22Rv1 (cell line): Measurements from ENCODE around the gene ABHD4.

Experiments used
- H3K27ac ChIP-seq: fragments of 450-650 bp; 2 replicates; pipeline ENCODE4 v1.5.1; 2017
- ZFX ChIP-seq: fragments of 450-650 bp; IDR thresholded peaks from 2 replicates; pipeline ENCODE4 v1.6.1; 2017; ENCODE audit warnings: antibody characterized with exemption, borderline replicate concordance
- TF ChIP-seq, protein P1 (sequence below): fragments of 450-650 bp; IDR thresholded peaks from 2 replicates; pipeline ENCODE4 v1.5.1; 2017; ENCODE audit warnings: mild to moderate bottlenecking

Gene ABHD4

DNA sequence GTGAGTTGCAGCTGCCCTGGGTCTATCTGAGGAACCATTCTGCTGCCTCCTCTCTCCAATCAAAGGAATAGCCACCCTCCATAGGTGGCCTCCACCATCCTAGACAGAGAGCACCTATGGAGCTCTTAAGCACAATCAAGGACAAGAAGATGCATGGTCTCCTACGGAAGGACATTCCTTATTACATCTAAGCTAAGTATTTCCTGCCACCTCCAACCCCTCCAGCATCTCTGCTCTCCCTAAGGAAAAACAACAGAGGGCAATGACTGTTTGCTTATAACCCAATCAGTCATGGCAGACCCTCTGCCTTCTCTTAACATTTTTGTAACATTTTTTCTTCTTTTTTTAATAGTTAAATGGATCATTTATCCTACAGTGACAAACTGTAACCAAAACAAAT is 60.8 kb downstream of the ABHD4 start:
- TF ChIP-seq ZFX: no peak
- TF ChIP-seq, protein P1, sequence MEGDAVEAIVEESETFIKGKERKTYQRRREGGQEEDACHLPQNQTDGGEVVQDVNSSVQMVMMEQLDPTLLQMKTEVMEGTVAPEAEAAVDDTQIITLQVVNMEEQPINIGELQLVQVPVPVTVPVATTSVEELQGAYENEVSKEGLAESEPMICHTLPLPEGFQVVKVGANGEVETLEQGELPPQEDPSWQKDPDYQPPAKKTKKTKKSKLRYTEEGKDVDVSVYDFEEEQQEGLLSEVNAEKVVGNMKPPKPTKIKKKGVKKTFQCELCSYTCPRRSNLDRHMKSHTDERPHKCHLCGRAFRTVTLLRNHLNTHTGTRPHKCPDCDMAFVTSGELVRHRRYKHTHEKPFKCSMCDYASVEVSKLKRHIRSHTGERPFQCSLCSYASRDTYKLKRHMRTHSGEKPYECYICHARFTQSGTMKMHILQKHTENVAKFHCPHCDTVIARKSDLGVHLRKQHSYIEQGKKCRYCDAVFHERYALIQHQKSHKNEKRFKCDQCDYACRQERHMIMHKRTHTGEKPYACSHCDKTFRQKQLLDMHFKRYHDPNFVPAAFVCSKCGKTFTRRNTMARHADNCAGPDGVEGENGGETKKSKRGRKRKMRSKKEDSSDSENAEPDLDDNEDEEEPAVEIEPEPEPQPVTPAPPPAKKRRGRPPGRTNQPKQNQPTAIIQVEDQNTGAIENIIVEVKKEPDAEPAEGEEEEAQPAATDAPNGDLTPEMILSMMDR: no peak
- no peak overlapping the region for H3K27ac ChIP-seq

DNA sequence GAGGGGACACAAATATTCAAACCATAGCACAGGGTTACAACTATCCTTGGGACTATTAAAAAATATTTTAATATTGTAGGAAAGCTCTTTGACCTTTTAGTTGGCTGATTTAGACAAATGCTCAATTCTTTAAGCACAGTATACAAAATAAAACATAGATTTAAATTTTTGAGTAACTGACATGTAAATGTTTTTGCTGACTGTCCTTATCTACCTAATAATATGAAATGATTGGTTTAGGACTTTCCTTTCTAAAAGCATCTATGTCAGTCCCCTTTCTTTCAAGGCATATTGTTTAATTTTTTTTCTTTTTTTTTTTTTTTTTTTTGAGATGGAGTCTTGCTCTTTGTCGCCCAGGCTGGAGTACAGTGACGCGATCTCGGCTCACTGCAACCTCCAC is 62.6 kb downstream of the ABHD4 start:
- TF ChIP-seq ZFX: no peak
- TF ChIP-seq, protein P1: no peak
- H3K27ac ChIP-seq: no peak overlapping the region
